ENCODE results near the gene CLEC18B.
A peak's percentile ranks its signal among the peaks of the same experiment; 100 is the strongest.
"Not testable (repeated sequence)": the region's sequence is repeated elsewhere in the genome, so short reads cannot be mapped to it uniquely, and the experiment has no call there.

The CLEC18B gene

DNA sequence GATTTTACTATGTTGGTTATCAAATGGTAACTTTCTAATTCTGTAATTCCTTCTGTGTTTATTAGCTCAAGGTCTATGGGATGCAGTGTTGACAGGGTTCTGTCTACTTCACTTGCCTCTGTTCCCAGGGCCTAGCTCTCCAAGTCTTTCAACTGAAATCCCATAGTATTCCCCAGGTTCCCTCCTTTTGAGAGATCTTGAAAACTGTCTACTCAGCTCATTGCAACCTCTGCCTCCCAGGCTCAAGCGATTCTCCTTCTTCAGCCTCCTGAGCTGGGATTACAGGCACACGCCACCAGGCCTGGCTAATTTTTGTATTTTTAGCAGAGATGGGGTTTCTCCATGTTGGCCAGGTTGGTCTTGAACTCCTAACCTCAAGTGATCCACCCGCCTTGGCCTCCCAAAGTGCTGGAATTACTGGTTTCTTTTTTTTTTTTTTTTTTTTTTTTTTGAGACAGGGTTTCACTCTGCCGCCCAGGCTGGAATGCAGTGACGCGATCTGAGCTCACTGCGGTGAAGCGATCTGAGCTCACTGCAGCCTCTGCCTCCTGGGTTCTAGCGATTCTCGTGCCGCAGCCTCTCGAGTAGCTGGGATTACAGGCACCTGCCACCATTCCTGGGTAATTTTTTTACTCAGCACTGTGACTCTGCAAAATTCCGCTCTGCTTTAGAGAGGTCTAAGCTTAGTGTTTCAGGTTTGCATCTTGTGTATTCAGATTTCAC is 22.5 kb upstream of the CLEC18B start:
- DNase-seq (ENCODE audit: low spot score) = not testable (repeated sequence)

DNA sequence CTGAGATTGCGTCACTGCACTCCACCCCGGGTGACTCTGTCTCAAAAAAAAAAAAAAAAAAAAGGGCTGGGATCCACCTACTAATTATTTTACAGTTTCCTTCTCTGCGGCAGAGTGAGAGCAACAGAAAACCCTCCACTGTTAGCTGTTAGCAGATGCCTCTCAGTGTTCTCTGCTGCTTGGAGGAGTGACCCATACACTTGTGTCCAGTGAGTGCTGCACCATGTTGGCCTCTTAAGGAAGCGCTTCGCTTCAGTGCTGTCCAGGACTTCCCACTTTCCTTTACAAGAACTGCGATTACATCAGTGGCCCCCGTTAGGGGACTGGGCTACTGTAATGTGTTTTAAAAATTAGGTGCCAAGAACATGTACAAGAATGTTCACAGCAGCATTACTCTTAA is 18.4 kb upstream of the CLEC18B start:
- no peak for DNase-seq (ENCODE audit: low spot score)

DNA sequence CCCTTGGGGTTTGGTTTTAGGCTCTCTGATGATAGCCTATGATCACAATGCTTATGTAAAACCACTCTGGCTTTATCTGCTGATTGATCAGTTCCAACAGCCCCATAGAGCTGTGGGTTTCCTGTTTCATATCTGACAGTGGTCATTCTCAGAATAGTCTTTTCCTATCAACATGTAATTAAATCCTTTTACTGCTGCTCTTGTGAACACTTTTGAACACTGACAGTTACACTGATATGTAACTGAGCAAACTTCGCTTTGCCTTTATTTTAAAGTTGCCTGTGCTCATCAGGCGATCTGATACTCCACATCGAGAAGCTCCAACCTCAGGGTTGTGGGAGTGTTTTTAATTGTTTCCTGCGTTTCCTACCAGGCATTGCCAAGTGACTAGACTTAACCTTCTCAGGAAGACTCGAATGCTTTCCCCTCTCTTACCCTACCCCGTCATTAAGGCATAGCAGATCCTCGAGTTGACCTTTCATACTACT is 17.3 kb upstream of the CLEC18B start:
- no peak for DNase-seq (ENCODE audit: low spot score)

DNA sequence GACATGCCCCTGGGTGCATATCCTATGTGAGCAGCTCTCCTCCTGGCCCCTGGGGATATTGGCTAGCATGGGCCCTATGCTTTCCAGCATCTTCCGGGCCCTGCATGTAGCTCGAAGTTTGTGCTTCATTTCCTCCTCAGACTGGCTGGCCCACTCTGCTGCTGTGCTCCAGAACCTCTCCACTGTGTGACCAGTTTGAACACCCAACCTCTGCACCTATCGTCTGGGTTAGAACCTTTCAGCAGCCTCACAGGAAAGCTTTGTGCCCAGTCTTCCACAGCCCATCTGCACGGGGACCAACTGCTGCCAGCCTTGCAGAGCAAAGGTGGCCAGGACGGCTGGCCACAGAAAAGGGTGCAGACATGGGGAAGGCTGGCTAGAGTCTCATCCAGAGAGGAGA is 10.2 kb upstream of the CLEC18B start:
- DNase-seq (ENCODE audit: low spot score) = no peak

DNA sequence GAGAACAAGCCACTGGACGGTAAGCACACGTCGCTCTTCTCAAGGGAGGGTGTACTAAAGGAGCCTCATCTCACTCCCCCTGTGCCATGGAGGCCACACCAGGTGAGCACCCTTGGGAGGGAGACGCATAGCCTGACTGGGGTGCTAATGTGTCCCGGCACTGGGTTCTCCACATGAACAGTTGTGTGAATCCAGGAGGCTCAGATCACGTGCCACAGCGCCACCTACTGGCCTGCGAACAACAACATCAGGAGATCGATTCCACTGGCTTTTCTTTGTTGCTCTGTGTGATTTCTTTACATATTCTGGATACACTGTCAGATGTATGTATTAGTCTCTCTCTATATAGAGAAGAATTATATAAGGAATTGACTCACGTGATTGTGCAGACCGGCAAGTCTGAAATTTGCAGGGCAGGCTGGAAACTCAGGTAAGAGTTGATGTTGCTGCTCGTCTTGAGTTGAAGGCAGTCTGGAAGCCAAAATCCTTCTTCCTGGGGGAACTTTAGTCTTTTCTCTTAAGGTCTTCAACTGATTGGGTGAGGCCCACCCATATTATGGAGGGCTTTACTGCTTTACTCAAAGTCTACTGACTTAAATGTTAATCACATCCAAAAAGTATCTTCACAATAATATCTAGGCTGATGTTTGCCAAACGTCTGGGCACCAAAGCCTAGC is 8.9 kb upstream of the CLEC18B start:
- peak; percentile 47 for DNase-seq (ENCODE audit: low spot score)

DNA sequence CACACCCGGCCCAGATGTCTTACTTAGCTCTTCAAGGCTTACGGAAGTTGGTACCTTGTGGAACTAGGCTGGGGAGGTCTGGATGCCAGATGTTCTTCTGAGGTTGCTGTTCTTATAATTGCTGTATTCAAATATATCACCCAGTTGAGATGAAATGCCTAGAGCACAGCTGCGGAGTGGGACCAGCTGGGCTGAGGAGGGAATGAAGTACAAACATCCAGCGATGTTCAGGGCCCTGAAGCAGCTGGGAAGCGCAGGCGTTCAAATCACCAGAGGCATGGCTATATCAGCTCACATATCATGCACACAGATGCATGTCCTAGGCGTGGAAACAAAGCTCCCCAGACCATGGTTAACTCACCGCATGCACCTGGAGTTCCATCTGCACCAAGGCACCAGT is 7.2 kb upstream of the CLEC18B start:
- DNase-seq (ENCODE audit: low spot score) = not testable (repeated sequence)

DNA sequence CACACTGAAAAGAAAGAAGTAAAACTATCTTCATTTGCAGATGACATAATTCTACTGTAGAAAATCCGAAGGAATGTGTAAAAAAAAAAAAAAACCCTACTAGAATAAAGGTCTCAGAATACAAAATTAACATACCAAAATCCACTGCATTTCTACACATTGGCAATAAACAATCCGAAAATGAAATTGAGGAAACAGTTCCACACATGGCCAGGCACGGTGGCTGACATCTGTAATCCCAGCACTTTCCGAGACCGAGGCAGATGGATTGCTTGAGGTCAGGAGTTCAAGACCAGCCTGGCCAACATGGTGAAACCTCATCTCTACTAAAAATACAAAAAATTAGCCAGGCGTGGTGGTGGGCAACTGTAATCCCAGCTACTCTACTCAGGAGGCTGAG is 4.5 kb upstream of the CLEC18B start:
- DNase-seq (ENCODE audit: low spot score) = not testable (repeated sequence)

DNA sequence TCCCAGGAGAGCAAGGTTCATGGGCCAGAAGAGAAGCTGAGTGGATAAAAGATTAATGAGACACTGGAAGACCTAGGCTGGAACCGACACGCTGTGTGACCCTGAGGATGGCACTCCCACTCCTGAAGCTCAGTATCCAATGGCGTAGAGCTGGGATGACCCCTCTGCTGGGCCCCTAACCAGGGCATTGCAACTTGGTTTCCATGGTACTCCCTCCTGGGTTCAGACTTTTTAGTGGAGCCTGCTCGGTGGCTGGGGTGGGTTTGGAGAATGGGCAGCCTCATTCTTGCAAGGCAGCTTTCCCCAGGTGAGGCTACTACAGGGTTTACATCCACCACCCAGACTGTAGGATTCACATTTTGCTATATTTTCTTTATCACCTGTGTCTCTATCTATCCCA is 2.4 kb upstream of the CLEC18B start:
- DNase-seq (ENCODE audit: low spot score) = not testable (repeated sequence)

DNA sequence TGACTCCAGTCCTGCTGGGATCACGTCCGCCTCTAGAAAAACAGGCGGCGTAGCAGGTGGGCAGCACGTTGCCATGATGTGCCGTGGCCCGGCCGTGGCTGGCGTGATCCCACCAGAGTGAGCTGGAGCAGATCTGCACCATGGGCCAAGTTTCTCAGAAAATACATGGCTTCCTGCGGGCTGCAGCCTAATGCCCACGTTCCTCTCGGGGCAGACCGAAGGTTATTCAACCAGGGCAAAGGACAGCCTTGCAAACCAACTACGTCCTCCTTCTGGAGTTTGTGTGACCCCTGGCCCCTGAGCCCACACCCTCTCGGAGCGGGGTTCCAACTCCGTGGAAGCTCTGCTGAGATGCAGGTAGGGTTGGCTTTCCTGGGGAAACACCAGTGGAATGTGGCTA is 808 bp upstream of the CLEC18B start:
- DNase-seq (ENCODE audit: low spot score) = not testable (repeated sequence)

DNA sequence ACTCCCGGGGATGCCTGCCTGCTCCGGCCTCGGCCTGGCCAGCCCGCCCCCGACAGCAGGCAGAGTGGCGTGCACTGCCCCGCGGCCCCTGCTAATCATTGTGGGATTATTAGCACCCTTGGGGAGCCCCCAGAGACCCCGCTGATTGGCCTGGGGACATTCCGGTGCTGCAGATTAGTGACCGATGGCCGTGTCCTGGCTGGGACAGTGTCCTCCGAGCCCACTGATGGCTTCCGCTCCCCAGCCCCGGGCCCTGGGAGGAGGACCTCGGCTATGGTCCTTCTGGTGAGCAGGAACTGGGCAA is 156 bp upstream of the CLEC18B start:
- not testable (repeated sequence) for DNase-seq (ENCODE audit: low spot score)

DNA sequence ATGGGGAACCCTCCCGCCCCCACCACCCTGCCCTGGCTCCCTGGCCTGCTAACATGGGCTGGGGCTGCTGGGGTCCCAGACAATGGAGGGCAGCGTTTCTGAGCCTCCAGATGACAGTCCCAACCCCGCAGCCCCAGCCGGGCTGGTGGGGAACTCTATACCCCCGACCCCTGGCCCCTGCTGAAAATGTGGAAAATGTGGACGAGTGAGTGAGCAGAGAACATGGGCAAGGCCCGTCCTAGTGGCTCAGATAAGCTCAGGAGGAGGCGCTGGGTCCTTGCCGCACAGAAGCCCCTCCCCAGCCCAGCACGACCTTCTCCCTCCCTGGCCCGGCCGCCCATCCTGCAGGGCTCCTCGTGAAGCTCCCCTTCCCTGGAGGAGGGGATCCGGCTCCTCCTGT is 1.5 kb downstream of the CLEC18B start:
- DNase-seq (ENCODE audit: low spot score) = not testable (repeated sequence)

DNA sequence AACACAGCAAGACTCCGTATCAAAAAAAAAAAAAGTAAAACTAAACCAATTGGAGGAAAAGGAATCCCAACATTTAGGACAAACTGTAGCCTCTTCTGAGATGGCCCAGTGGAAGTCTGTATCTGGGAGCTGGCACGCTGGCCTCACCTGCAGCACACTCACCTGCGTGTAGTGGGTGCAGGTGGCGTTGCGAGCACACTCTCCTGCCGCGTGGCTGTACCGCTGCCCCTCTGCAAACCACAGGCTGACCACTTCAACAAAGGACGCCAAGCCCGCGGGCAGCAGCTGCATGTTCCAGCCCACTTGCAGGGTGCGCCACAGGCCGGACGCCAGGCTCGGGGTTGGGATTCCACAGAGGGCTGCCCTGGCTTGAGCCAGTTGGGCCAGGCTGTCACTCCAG is 3.4 kb downstream of the CLEC18B start:
- DNase-seq (ENCODE audit: low spot score) = not testable (repeated sequence)

DNA sequence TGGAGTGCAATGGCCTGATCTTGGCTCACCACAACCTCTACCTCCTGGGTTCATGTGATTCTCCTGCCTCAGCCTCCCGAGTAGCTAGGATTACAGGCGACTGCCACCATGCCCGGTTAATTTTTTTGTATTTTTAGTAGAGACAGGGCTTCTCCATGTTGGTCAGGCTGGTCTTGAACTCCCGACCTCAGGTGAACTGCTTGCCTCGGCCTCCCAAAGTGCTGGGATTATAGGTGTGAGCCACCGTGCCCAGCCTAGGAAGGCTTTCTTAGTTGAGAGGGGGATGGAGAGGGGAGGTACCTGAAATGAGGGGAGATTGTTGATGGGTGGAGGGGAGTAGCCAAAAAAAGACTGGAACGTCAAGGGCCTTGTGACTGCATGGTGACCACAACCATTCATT is 7.4 kb downstream of the CLEC18B start:
- not testable (repeated sequence) for DNase-seq (ENCODE audit: low spot score)

DNA sequence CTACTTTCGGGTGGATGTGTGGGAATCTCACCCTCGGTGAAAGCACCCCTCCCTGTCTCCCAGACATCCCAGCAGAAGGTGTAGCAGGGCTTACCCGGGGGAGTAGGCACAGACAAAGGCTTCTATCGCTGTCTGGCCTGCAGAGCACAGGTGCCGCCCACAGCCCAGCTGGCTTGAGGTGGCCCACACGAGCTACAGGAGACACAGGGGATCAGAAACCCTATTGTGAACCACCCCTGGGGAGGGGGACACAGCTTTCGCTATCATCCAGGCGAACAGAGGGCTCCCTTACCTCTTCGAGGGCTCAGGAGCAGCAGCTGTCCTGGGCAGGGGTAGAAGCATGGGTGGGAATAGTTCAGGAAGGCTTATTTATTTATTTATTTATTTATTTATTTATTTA is 7.8 kb downstream of the CLEC18B start:
- not testable (repeated sequence) for DNase-seq (ENCODE audit: low spot score)

DNA sequence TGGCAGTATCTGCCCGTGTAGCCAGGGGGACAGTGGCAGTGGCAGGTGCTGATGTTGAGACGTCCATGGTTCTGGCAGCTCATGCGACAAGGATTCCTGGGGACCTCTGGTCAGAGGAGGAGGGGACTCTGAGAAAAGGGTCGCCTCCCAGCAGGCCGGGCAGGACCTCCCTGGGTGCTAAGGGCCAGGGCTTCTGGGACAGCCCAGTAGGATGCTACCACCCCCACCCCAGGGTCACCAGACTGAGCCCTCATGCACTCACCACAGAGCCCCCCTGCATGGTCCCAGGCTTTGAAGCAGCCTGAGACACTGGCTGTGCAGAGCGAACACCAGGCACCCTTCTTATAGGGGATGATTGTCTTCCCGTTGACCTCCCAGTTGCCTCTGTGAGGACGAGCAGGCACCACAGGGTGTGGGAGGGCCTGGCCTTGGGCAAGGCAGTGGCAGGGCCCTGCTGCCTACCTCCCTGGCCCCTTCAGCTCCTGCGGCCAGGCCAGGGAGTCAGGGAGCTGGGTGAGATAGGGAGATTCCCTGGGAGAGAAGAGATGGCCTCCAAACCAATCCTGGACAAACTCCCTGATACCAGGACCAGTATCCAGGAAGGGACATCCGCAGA is 8.4 kb downstream of the CLEC18B start:
- DNase-seq (ENCODE audit: low spot score) = not testable (repeated sequence)

DNA sequence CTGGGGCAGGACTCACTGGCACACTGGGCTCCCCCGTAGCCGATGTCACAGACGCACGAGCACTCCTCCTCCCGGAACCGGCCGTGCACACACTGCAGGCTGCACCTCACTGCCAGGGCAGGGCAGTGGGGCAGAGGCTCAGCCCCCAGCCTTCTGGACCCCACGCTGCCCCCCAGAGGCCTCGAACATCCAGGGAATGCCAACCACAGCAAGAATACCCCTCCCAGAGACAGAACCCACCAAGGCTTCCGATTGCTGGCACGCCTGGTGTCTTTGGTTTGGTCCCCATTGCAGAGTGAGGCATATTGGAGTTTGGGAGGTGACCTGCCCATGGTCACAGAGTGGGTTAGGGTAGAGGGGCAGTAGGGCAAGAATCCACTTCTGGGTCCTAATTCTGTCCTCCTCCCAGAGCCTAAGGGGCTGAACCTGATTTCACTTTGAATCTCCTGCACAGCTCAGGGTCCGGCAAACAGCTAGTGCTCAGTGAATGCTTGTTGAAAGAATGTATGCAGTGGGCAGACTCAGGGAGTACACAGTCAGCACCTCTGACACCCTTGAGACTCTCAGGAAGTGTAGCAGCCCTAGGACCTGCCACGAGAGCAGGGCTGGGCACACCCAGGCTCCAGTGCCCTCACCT is 9.0 kb downstream of the CLEC18B start:
- not testable (repeated sequence) for DNase-seq (ENCODE audit: low spot score)

DNA sequence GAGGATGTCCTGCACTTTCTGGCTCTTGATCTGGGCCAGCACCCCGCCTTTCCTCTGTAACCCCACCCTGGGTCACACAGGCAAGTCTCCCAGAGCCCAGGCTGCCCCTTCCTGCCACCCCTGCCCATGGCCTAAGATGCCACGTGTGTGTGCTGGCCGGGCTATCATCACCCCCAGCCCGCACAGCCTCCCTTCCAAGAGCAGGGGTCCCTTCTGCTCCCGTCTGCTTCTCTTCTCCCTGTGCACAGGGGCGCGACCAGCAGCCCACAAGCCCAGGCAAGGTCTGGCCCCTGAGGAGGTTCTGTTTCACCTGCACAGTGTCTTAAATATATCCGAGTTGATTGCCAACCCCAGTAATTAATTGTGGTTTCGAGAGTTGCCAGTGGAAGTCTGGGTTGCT is 10.3 kb downstream of the CLEC18B start:
- DNase-seq (ENCODE audit: low spot score) = not testable (repeated sequence)

DNA sequence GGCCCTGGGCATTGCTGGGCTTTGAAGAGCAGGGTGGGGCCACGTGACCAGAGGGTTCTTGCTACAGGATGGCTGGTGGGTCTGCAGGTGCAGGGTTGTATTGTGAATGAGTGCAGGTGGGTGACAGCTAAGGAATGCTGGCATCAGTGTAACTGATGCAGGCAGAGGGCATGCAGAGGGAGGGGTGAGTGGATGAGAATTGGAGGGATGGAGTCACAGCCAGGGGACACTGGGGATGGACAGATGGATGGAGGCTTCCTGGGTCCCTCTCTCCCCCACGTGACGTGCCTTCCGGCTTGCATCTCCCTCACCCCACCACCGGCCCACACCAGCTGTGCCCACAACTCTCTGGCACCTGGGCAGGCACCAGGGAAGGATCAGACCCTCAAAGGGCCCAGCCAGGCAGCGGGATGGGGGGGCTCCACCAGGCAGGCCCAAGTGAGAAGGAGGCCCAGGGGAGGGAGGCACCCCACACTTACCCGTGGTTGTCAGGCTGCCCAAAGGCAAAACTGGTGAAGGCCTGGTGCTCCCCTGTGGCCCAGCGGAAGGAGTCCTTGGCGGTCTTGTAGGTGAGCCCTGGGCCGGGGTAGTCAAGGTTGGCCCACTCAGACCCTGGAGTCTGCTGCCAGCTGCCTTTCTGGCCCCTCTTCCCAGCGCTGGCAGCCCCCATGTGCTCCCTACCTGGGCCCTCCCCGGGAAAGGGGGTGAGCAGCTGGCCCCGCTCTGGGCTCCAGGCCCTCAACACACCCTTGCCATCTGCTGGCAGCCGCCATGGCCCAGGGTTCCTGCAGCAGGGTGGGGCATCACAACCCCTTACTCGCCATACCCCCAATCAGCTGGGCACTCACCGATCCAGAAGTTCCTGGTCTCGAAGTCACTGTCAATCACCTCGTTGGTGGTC is 11.0 kb downstream of the CLEC18B start:
- DNase-seq (ENCODE audit: low spot score) = not testable (repeated sequence)

DNA sequence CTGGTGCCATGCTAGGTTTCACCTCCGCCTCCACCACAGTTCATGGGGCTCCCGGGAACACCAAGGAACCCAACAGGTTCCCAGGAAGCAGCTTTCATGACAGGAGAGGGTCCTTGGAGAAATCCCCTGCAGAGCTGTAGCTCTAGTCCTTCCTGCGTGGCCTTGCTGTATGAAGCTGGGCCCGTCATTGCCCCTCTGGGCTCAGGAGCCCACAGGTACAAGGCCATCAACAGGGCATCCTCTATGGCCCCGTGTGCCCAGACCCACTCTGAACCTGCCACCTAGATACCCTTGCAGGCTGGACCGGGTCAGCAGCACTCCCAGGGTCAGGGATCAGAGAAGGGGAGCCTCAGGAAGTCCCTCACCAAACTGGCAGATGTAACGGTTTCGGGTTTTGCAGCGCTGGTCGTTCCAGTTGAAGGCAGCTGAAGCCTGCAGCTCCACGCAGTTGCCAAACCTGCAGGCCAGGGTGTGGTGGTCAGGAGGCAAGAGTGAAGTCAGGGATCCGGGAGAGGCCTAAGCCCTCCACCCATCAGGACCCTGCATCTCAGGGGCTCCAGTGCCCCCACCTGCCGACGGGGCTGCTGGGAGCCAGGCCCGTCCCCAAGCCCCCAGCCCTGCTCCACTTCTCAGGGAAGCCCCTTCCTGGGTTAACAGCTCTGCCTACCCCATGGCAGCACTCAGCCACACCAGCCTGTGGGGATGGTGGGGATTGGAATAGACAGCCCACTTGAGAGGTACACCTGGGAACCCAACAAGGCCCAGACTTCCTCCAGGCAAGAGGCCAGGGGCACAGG is 11.9 kb downstream of the CLEC18B start:
- DNase-seq (ENCODE audit: low spot score) = not testable (repeated sequence)

DNA sequence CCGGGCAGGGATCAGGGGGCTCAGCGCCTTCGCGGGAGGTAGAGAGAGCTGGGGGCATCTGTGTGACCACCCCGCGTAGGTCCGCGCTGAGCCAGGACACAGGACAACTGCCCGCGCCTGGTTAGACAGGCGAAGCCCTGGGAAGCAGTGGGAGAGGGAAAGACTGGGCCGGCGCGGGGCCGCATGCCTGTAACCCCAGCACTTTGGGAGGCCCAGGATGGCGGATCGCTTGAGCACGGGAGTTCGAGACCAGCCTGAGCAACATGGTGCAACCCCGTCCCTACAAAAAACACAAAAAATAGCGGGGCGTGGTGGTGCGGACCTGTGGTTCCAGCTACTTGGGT is 13.9 kb downstream of the CLEC18B start:
- not testable (repeated sequence) for DNase-seq (ENCODE audit: low spot score)
